ENCODE results near the gene ATP1A2.

The ATP1A2 gene

GRCh38 chr1:160163615-160164014 is 48.1 kb downstream of the ATP1A2 start:
- Histone ChIP-seq H3K27me3 (ENCODE audit: insufficient read depth, low read length) (0 out of 2 replicates have a peak, but pooled peaks cover 6% of the 10 kb centered on the region), H3K79me2 (ENCODE audit: control insufficient read depth, insufficient read depth, low read length, unreplicated experiment) (no peaks in the 10 kb centered on the region), H3K4me1 (ENCODE audit: control insufficient read depth, insufficient read depth, low read length, unreplicated experiment) (no peaks in the 10 kb centered on the region), H2AFZ (ENCODE audit: low read length, unreplicated experiment) (no peak overlapping the region), H3K36me3 (ENCODE audit: insufficient read depth, low read length) (no peaks in the 10 kb centered on the region), H3K27ac (ENCODE audit: low read depth, low read length) (no peak overlapping the region), H3K4me3 (ENCODE audit: low read depth, low read length) (no peak overlapping the region)

DNA sequence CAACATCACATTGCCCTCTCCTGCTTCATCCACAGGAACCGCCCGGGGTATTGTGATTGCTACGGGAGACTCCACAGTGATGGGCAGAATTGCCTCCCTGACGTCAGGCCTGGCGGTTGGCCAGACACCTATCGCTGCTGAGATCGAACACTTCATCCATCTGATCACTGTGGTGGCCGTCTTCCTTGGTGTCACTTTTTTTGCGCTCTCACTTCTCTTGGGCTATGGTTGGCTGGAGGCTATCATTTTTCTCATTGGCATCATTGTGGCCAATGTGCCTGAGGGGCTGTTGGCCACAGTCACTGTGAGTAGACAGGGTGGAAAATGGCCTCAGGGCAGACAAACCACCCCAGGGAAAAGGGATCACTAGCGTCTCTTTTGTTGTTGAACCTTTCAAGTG is 48.6 kb downstream of the ATP1A2 start:
- Histone ChIP-seq H3K4me1 (ENCODE audit: control insufficient read depth, insufficient read depth, low read length, unreplicated experiment) (no peaks in the 10 kb centered on the region), H3K27ac (ENCODE audit: low read depth, low read length) (no peak overlapping the region), H3K27me3 (ENCODE audit: insufficient read depth, low read length) (0 out of 2 replicates have a peak, but pooled peaks cover 6% of the 10 kb centered on the region), H3K4me3 (ENCODE audit: low read depth, low read length) (no peak overlapping the region), H3K79me2 (ENCODE audit: control insufficient read depth, insufficient read depth, low read length, unreplicated experiment) (no peaks in the 10 kb centered on the region), H2AFZ (ENCODE audit: low read length, unreplicated experiment) (no peak overlapping the region), H3K36me3 (ENCODE audit: insufficient read depth, low read length) (no peaks in the 10 kb centered on the region)

DNA sequence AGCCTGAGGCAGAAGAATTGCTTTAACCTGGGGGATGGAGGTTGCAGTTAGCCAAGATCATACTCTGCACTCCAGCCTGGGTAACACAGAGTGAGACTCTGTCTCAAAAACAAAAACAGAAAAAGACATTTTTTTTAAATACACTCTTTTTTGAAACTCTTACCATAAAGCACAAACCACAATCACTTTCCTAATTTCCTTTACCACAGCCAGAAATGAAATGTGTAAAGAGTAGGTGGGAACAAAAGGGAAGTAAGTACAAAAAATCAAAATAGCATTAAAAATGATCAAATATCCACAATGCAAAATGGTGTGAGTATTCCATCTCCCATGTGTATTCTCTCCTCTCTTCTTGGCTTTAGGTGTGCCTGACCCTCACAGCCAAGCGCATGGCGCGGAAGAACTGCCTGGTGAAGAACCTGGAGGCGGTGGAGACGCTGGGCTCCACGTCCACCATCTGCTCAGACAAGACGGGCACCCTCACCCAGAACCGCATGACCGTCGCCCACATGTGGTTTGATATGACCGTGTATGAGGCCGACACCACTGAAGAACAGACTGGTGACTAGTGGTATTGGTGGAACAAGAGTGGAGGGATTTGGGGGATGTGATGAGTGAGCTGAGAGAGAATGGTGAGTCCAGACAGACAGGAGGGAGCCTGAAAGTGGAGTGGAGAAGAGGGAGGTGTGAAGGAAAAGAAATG is 50.8 kb downstream of the ATP1A2 start:
- Histone ChIP-seq H3K27ac (ENCODE audit: low read depth, low read length) (no peak overlapping the region), H3K4me3 (ENCODE audit: low read depth, low read length) (no peak overlapping the region), H3K36me3 (ENCODE audit: insufficient read depth, low read length) (no peaks in the 10 kb centered on the region)

GRCh38 chr1:160167056-160167455 is 51.5 kb downstream of the ATP1A2 start:
- Histone ChIP-seq H3K36me3 (ENCODE audit: insufficient read depth, low read length) (no peaks in the 10 kb centered on the region), H2AFZ (ENCODE audit: low read length, unreplicated experiment) (no peak overlapping the region), H3K27ac (ENCODE audit: low read depth, low read length) (no peak overlapping the region), H3K4me3 (ENCODE audit: low read depth, low read length) (no peak overlapping the region), H3K27me3 (ENCODE audit: insufficient read depth, low read length) (0 out of 2 replicates have a peak, but pooled peaks cover 6% of the 10 kb centered on the region), H3K79me2 (ENCODE audit: control insufficient read depth, insufficient read depth, low read length, unreplicated experiment) (no peaks in the 10 kb centered on the region), H3K4me1 (ENCODE audit: control insufficient read depth, insufficient read depth, low read length, unreplicated experiment) (peaks cover 6% of the 10 kb centered on the region)

More for the DNA sequence above, 50.8 kb downstream of the ATP1A2 start:
- peaks cover 5% of the 10 kb centered on the region for H3K4me1 ChIP-seq (ENCODE audit: control insufficient read depth, insufficient read depth, low read length, unreplicated experiment)
- H3K27me3 ChIP-seq (ENCODE audit: insufficient read depth, low read length), result 0 out of 2 replicates have a peak, but pooled peaks cover 6% of the 10 kb centered on the region
- no peaks in the 10 kb centered on the region for H3K79me2 ChIP-seq (ENCODE audit: control insufficient read depth, insufficient read depth, low read length, unreplicated experiment)
- no peak overlapping the region for H2AFZ ChIP-seq (ENCODE audit: low read length, unreplicated experiment)

GRCh38 chr1:160167580-160167979 is 52.0 kb downstream of the ATP1A2 start:
- Histone ChIP-seq H3K4me1 (ENCODE audit: control insufficient read depth, insufficient read depth, low read length, unreplicated experiment) (peaks cover 6% of the 10 kb centered on the region), H3K36me3 (ENCODE audit: insufficient read depth, low read length) (no peaks in the 10 kb centered on the region), H2AFZ (ENCODE audit: low read length, unreplicated experiment) (no peak overlapping the region), H3K79me2 (ENCODE audit: control insufficient read depth, insufficient read depth, low read length, unreplicated experiment) (no peaks in the 10 kb centered on the region), H3K27ac (ENCODE audit: low read depth, low read length) (no peak overlapping the region), H3K4me3 (ENCODE audit: low read depth, low read length) (no peak overlapping the region), H3K27me3 (ENCODE audit: insufficient read depth, low read length) (0 out of 2 replicates have a peak, but pooled peaks cover 9% of the 10 kb centered on the region)

DNA sequence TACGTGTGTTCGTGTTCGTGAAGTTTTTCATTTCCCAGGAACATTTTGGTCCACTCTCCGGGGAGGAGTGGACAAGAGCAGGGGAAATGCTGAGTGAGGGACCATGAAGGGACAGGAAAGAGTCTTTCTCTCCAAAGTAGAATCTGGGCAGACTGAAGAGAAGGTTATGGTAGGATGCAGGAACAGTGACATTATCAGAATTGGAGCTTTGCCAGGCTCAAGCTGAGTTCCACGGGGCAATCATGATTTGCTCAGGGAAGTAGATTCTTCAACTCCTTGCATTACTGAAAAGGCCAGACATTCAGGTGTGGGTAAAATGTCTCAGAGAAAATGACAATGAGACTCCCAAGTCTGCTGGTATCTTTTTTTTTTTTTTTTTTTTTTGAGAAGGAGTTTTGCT is 52.5 kb downstream of the ATP1A2 start:
- Histone ChIP-seq H3K79me2 (ENCODE audit: control insufficient read depth, insufficient read depth, low read length, unreplicated experiment) (no peaks in the 10 kb centered on the region), H3K36me3 (ENCODE audit: insufficient read depth, low read length) (no peaks in the 10 kb centered on the region), H2AFZ (ENCODE audit: low read length, unreplicated experiment) (no peak overlapping the region), H3K27me3 (ENCODE audit: insufficient read depth, low read length) (0 out of 2 replicates have a peak, but pooled peaks cover 11% of the 10 kb centered on the region), H3K4me3 (ENCODE audit: low read depth, low read length) (no peak overlapping the region), H3K27ac (ENCODE audit: low read depth, low read length) (no peak overlapping the region), H3K4me1 (ENCODE audit: control insufficient read depth, insufficient read depth, low read length, unreplicated experiment) (peaks cover 6% of the 10 kb centered on the region)

GRCh38 chr1:160168609-160169369 is 53.2 kb downstream of the ATP1A2 start:
- H3K4me1 ChIP-seq (ENCODE audit: control insufficient read depth, insufficient read depth, low read length, unreplicated experiment), result peaks cover 6% of the 10 kb centered on the region
- no peak overlapping the region for H3K27ac ChIP-seq (ENCODE audit: low read depth, low read length)
- H2AFZ ChIP-seq (ENCODE audit: low read length, unreplicated experiment), result no peak overlapping the region
- no peaks in the 10 kb centered on the region for H3K79me2 ChIP-seq (ENCODE audit: control insufficient read depth, insufficient read depth, low read length, unreplicated experiment)
- H3K27me3 ChIP-seq (ENCODE audit: insufficient read depth, low read length), result peaks cover 17% of the 10 kb centered on the region
- no peaks in the 10 kb centered on the region for H3K36me3 ChIP-seq (ENCODE audit: insufficient read depth, low read length)
- no peak overlapping the region for H3K4me3 ChIP-seq (ENCODE audit: low read depth, low read length)

- Histone ChIP-seq H3K36me3 (ENCODE audit: insufficient read depth, low read length) (no peaks in the 10 kb centered on the region), H2AFZ (ENCODE audit: low read length, unreplicated experiment) (no peak overlapping the region), H3K27me3 (ENCODE audit: insufficient read depth, low read length) (peaks cover 27% of the 10 kb centered on the region), H3K4me3 (ENCODE audit: low read depth, low read length) (no peak overlapping the region), H3K79me2 (ENCODE audit: control insufficient read depth, insufficient read depth, low read length, unreplicated experiment) (no peaks in the 10 kb centered on the region), H3K4me1 (ENCODE audit: control insufficient read depth, insufficient read depth, low read length, unreplicated experiment) (peaks cover 6% of the 10 kb centered on the region), H3K27ac (ENCODE audit: low read depth, low read length) (no peak overlapping the region)
Measured at GRCh38 chr1:160169553-160170399, 54.2 kb downstream of the ATP1A2 start.

DNA sequence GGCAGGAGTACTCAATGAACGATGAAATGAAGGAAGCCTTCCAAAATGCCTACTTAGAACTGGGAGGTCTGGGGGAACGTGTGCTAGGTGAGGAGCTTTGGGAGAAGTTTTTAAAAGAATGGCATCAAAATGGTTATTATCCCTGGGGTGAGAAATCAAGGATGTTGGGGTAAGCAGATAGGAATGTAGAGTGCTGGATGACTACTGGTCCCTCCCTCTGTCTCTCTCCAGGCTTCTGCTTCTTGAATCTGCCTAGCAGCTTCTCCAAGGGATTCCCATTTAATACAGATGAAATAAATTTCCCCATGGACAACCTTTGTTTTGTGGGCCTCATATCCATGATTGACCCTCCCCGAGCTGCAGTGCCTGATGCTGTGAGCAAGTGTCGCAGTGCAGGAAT is 55.8 kb downstream of the ATP1A2 start:
- H2AFZ ChIP-seq (ENCODE audit: low read length, unreplicated experiment), result no peak overlapping the region
- H3K79me2 ChIP-seq (ENCODE audit: control insufficient read depth, insufficient read depth, low read length, unreplicated experiment), result no peaks in the 10 kb centered on the region
- no peak overlapping the region for H3K27ac ChIP-seq (ENCODE audit: low read depth, low read length)

DNA sequence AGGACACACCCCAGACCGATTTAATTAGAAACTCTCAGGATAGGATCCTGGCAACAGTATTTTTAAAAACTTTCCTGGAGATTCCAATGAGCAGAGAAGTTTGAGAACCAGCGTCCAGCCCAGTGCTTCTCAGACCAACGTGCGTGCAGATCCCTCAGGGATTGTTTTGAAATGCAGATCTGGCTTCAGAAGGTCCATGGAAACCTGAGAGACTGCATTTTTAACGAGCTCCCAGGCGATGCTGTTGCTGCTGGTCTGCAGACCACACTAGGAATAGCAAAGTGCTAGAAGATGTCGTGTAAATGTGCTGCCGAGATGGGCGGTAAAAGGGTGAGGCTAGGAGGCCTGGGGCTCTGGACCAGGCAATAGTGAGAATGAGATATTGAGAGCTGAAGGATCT is 56.4 kb downstream of the ATP1A2 start:
- H2AFZ ChIP-seq (ENCODE audit: low read length, unreplicated experiment), result no peak overlapping the region
- no peaks in the 10 kb centered on the region for H3K79me2 ChIP-seq (ENCODE audit: control insufficient read depth, insufficient read depth, low read length, unreplicated experiment)
- H3K4me3 ChIP-seq (ENCODE audit: low read depth, low read length), result no peak overlapping the region
- H3K4me1 ChIP-seq (ENCODE audit: control insufficient read depth, insufficient read depth, low read length, unreplicated experiment), result peaks cover 6% of the 10 kb centered on the region
- H3K27me3 ChIP-seq (ENCODE audit: insufficient read depth, low read length), result peaks cover 26% of the 10 kb centered on the region
- no peak overlapping the region for H3K27ac ChIP-seq (ENCODE audit: low read depth, low read length)
- H3K36me3 ChIP-seq (ENCODE audit: insufficient read depth, low read length), result no peaks in the 10 kb centered on the region

More for the DNA sequence above, 55.8 kb downstream of the ATP1A2 start:
- Histone ChIP-seq H3K27me3 (ENCODE audit: insufficient read depth, low read length) (peaks cover 26% of the 10 kb centered on the region), H3K4me3 (ENCODE audit: low read depth, low read length) (no peak overlapping the region), H3K4me1 (ENCODE audit: control insufficient read depth, insufficient read depth, low read length, unreplicated experiment) (peaks cover 6% of the 10 kb centered on the region), H3K36me3 (ENCODE audit: insufficient read depth, low read length) (no peaks in the 10 kb centered on the region)

All from ACC112 (cell line).